PC-9 (cell line): ENCODE measurements around the gene CD247. TPM values are rescaled to one million over a fixed set of nuclear protein-coding genes. Genes with fewer than 3 reads are reported as not detected.

Experiments used
- BruUV-seq: library from RNA; stranded (reverse); fragments of 400-500 nt; replicated peaks from 2 replicates; lab custom pipeline; 2021; lab: Mats Ljungman, UMichigan
- CTCF ChIA-PET: fragments of 300-600 bp; sonication (Branson Sonifier 250); formaldehyde crosslinking; loops from one replicate; lab custom pipeline; 2022; ENCODE audit warnings: antibody characterized with exemption; lab: Charles Lee
- POLR2A ChIA-PET: fragments of 300-600 bp; sonication (Branson Sonifier 250); formaldehyde crosslinking; loops from one replicate; lab custom pipeline; 2022; ENCODE audit warnings: antibody characterized with exemption; ENCODE audit not compliant: unreplicated experiment; lab: Charles Lee
- DNase-seq, 2 experiments: peaks; one replicate each; pipeline versions ENCODE4 v3.0.0 to v3.0.0-alpha.2; 2015 to 2022; ENCODE audit warnings: mixed read lengths in 1 of 2
- H2AFZ ChIP-seq: fragments of 200-600 bp; sonication (generic); 2 replicates; pipeline ENCODE4 v1.8.1; 2017; ENCODE audit warnings: antibody characterized with exemption
- H3F3A ChIP-seq: fragments of 200-600 bp; sonication (generic); 2 replicates; pipeline ENCODE4 v1.8.1; 2017; ENCODE audit warnings: antibody characterized with exemption, mild to moderate bottlenecking, low read depth; ENCODE audit not compliant: insufficient read depth
- H3K27ac ChIP-seq: fragments of 200-600 bp; sonication (generic); 2 replicates; pipeline ENCODE4 v1.6.1; 2016; ENCODE audit warnings: mixed run types
- H3K27me3 ChIP-seq: fragments of 200-600 bp; sonication (generic); 2 replicates; pipeline ENCODE4 v1.6.1; 2016; ENCODE audit warnings: low read depth, mixed run types; ENCODE audit not compliant: insufficient read depth
- H3K36me3 ChIP-seq: fragments of 200-600 bp; sonication (generic); 2 replicates; pipeline ENCODE4 v1.6.1; 2016; ENCODE audit warnings: low read depth, mixed run types
- H3K4me1 ChIP-seq: fragments of 200-600 bp; sonication (generic); replicated peaks from 2 replicates; pipeline ENCODE4 v1.6.1; 2016; ENCODE audit warnings: mixed run types; ENCODE audit not compliant: insufficient read depth
- H3K4me2 ChIP-seq: fragments of 200-600 bp; sonication (generic); 2 replicates; pipeline ENCODE4 v1.6.1; 2017; ENCODE audit warnings: mixed run types
- H3K4me3 ChIP-seq: fragments of 200-600 bp; sonication (generic); 2 replicates; pipeline ENCODE4 v1.6.1; 2016; ENCODE audit warnings: mixed run types
- H3K79me2 ChIP-seq: fragments of 200-600 bp; sonication (generic); 2 replicates; pipeline ENCODE4 v1.6.1; 2017; ENCODE audit warnings: low read depth, mixed run types
- H3K9me2 ChIP-seq: fragments of 200-600 bp; sonication (generic); 2 replicates; pipeline ENCODE4 v1.8.1; 2017; ENCODE audit warnings: mild to moderate bottlenecking; ENCODE audit not compliant: insufficient read depth
- H3K9me3 ChIP-seq: fragments of 200-600 bp; sonication (generic); 2 replicates; pipeline ENCODE4 v1.8.1; 2016; ENCODE audit warnings: low read depth; ENCODE audit not compliant: insufficient read depth
- H4K20me1 ChIP-seq: fragments of 200-600 bp; sonication (generic); 2 replicates; pipeline ENCODE4 v1.8.1; 2017; ENCODE audit not compliant: insufficient read depth
- CTCF ChIP-seq: fragments of 200-600 bp; sonication (generic); conservative IDR thresholded peaks from 2 replicates; pipeline ENCODE4 v1.6.1; 2017; ENCODE audit warnings: mixed run types, antibody characterized with exemption, mild to moderate bottlenecking, moderate library complexity
- EZH2 ChIP-seq: fragments of 200-600 bp; sonication (generic); IDR thresholded peaks from 2 replicates; pipeline ENCODE4 v1.8.0; 2017; ENCODE audit warnings: antibody characterized with exemption, low read depth
- intact Hi-C: fragments of 100-400 bp; cut with micrococcal nuclease; formaldehyde crosslinking; loops from one replicate; pipeline ENCODE4 v1.10.0; 2022; ENCODE audit not compliant: unreplicated experiment
- total RNA-seq: library from RNA; stranded (reverse); gene quantifications from 2 replicates; pipeline ENCODE4 v1.2.3, GENCODE V29; 2021

Gene CD247
- total RNA-seq, 1 experiment from 2014 or later: not detected

- TF ChIP-seq EZH2: no peak
- no peak for TF ChIP-seq CTCF
- intact Hi-C loops: no loop called here
- H3K9me2 ChIP-seq: no peaks in the 10 kb centered on the region
- H3F3A ChIP-seq: no peaks in the 10 kb centered on the region
- no peak overlapping the region for H2AFZ ChIP-seq
- ChIA-PET CTCF (no interaction called here), POLR2A (no interaction called here)
- H3K4me3 ChIP-seq: no peak overlapping the region
- no peaks in the 10 kb centered on the region for H4K20me1 ChIP-seq
- no peaks in the 10 kb centered on the region for H3K4me1 ChIP-seq
- H3K9me3 ChIP-seq: no peaks in the 10 kb centered on the region
- no peaks in the 10 kb centered on the region for H3K79me2 ChIP-seq
- BruUV-seq: no TSS peak
- H3K36me3 ChIP-seq: no peaks in the 10 kb centered on the region
- H3K27me3 ChIP-seq: no peaks in the 10 kb centered on the region
- H3K27ac ChIP-seq: no peak overlapping the region
- DNase-seq: no peak
- no peak overlapping the region for H3K4me2 ChIP-seq
Observed at GRCh38 chr1:167462341-167462740, 56.0 kb downstream of the CD247 start.

DNA sequence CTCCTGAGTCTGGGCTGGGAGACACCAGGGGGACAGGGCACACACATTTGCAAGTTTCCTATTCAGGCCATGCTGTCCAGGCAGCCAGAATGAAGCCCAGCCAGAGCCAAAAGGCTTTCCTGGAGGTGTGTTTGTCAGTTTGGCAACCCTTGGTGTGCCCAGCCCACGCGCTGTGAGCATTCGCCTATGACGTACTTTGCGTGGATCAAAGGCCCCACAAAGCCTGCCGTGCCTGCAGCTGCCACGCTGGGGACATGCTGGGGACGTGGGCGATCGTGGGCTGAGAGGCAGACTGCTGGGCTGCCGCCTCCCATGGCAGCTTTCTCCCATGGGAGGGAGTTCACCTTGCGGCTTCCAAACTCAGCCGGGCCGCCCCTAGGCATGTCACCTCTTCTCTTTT, 57.5 kb downstream of the CD247 start:
- TF ChIP-seq EZH2 (no peak), CTCF (no peak)
- intact Hi-C loops: no loop called here
- no peaks in the 10 kb centered on the region for H3K79me2 ChIP-seq
- no peak overlapping the region for H3K4me3 ChIP-seq
- H3K4me1 ChIP-seq: no peaks in the 10 kb centered on the region
- H3K27ac ChIP-seq: no peak overlapping the region
- H4K20me1 ChIP-seq: no peaks in the 10 kb centered on the region
- H3F3A ChIP-seq: 0 out of 2 replicates have a peak, but pooled peaks cover 6% of the 10 kb centered on the region
- BruUV-seq: no TSS peak
- H3K9me2 ChIP-seq: no peaks in the 10 kb centered on the region
- H2AFZ ChIP-seq: no peak overlapping the region
- ChIA-PET POLR2A (no interaction called here), CTCF (no interaction called here)
- DNase-seq: no peak
- H3K36me3 ChIP-seq: no peaks in the 10 kb centered on the region
- H3K27me3 ChIP-seq: no peaks in the 10 kb centered on the region
- no peak overlapping the region for H3K4me2 ChIP-seq
- no peaks in the 10 kb centered on the region for H3K9me3 ChIP-seq

GRCh38 chr1:167457936-167458584, 60.3 kb downstream of the CD247 start:
- no peaks in the 10 kb centered on the region for H3K27me3 ChIP-seq
- H3F3A ChIP-seq: peaks cover 6% of the 10 kb centered on the region; the same call in 1 of the 2 replicates
- no peak overlapping the region for H2AFZ ChIP-seq
- no peaks in the 10 kb centered on the region for H3K36me3 ChIP-seq
- DNase-seq: no peak
- no TSS peak for BruUV-seq
- TF ChIP-seq EZH2 (no peak), CTCF (no peak)
- peaks cover 9% of the 10 kb centered on the region for H3K4me1 ChIP-seq
- ChIA-PET POLR2A (no interaction called here), CTCF (no interaction called here)
- H3K4me3 ChIP-seq: no peak overlapping the region
- no peak overlapping the region for H3K27ac ChIP-seq
- H4K20me1 ChIP-seq: no peaks in the 10 kb centered on the region
- intact Hi-C loops: no loop called here
- H3K9me3 ChIP-seq: no peaks in the 10 kb centered on the region
- no peak overlapping the region for H3K4me2 ChIP-seq
- no peaks in the 10 kb centered on the region for H3K79me2 ChIP-seq
- no peaks in the 10 kb centered on the region for H3K9me2 ChIP-seq
